GM12864 (cell line): ENCODE data around the gene RIOK3.
A peak's percentile ranks its signal among the peaks of the same experiment; 100 is the strongest.

Experiments
- DNase-seq: peaks from one replicate; pipeline ENCODE4 v3.0.0-alpha.2; 2011; ENCODE audit warnings: low read depth
- H3K4me3 ChIP-seq: 2 replicates; pipeline ENCODE4 v1.5.1; 2011; ENCODE audit warnings: mild to moderate bottlenecking, low read depth, low read length, control low read depth
- CTCF ChIP-seq: IDR thresholded peaks from 2 replicates; pipeline ENCODE4 v1.5.1; 2011; ENCODE audit warnings: low read depth, mild to moderate bottlenecking, moderate library complexity, low read length, control low read depth, inconsistent platforms; ENCODE audit errors: missing control alignments

Gene RIOK3

GRCh38 chr18:23450022-23450421 lies 3.1 kb upstream of the RIOK3 start:
- no peak for DNase-seq
- no peak overlapping the region for H3K4me3 ChIP-seq
- TF ChIP-seq CTCF = no peak

- DNase-seq = no peak
- no peak for TF ChIP-seq CTCF
- H3K4me3 ChIP-seq = no peak overlapping the region
Measured at GRCh38 chr18:23451011-23451410, 2.1 kb upstream of the RIOK3 start.

- no peak for DNase-seq
- no peak for TF ChIP-seq CTCF
- H3K4me3 ChIP-seq = no peak overlapping the region; the same call in 1 of the 2 replicates
Measured at GRCh38 chr18:23451491-23451890, 1.6 kb upstream of the RIOK3 start.

GRCh38 chr18:23452347-23452727 lies 750 bp upstream of the RIOK3 start:
- H3K4me3 ChIP-seq = peak overlapping the region; percentile 90; the same call in 1 of the 2 replicates
- TF ChIP-seq CTCF = no peak

GRCh38 chr18:23453680-23454058 lies 582 bp downstream of the RIOK3 start:
- peak overlapping the region; percentile 90 for H3K4me3 ChIP-seq
- no peak for TF ChIP-seq CTCF
- DNase-seq = no peak

More at GRCh38 chr18:23452347-23452727, 750 bp upstream of the RIOK3 start:
- no peak for DNase-seq

GRCh38 chr18:23456835-23457234 lies 3.7 kb downstream of the RIOK3 start:
- no peak for TF ChIP-seq CTCF
- no peak overlapping the region for H3K4me3 ChIP-seq
- DNase-seq = no peak

- no peak overlapping the region for H3K4me3 ChIP-seq
- no peak for DNase-seq
- TF ChIP-seq CTCF = no peak
Measured at GRCh38 chr18:23458830-23459529, 5.9 kb downstream of the RIOK3 start.
